ENCODE data around the gene MEG3.

The MEG3 gene

DNA sequence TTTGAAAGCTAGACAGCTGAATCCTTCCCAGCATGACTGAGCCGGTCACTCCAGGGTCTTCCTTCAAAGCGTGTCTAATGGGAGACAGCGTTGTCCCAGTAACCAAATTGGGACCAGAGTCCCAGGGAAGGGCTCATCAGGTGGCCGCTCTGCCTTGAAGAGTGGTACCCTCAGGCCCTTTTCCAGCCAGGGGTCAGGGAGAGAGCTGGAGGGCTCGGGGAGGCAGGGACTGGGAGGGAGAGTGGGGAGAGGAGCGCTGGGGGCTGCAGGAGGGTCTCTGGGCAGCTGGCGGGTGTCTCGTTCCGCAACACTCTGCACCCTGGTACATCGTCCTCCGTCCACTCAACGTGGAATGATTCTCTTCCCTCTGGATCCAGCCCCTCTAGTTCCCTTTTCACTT is 79.2 kb downstream of the MEG3 start:
- no peak for DNase-seq (ENCODE audit: low read depth)
- no peak for TF ChIP-seq CTCF (conservative IDR thresholded peaks at IDR 0.05; ENCODE audit: low read length)
- no peak overlapping the region for H3K4me3 ChIP-seq (ENCODE audit: low read length)

GRCh38 chr14:100906420-100906819 is 80.5 kb downstream of the MEG3 start:
- DNase-seq (ENCODE audit: low read depth) = no peak
- no peak for TF ChIP-seq CTCF (conservative IDR thresholded peaks at IDR 0.05; ENCODE audit: low read length)
- no peak overlapping the region for H3K4me3 ChIP-seq (ENCODE audit: low read length)

GRCh38 chr14:100907240-100907639 is 81.3 kb downstream of the MEG3 start:
- DNase-seq (ENCODE audit: low read depth) = no peak
- TF ChIP-seq CTCF (conservative IDR thresholded peaks at IDR 0.05; ENCODE audit: low read length) = no peak
- H3K4me3 ChIP-seq (ENCODE audit: low read length) = no peak overlapping the region

- no peak overlapping the region for H3K4me3 ChIP-seq (ENCODE audit: low read length)
- no peak for TF ChIP-seq CTCF (conservative IDR thresholded peaks at IDR 0.05; ENCODE audit: low read length)
- DNase-seq (ENCODE audit: low read depth) = no peak
Observed at GRCh38 chr14:100909439-100909838, 83.5 kb downstream of the MEG3 start.
